UCSD-AML1 (cell line): ENCODE results near the gene SLC25A19.

ENCODE experiments used
- DNase-seq: peaks from one replicate; lab custom pipeline; 2025; ENCODE audit not compliant: unreplicated experiment; lab: John Stamatoyannopoulos, UW

Gene SLC25A19

DNA sequence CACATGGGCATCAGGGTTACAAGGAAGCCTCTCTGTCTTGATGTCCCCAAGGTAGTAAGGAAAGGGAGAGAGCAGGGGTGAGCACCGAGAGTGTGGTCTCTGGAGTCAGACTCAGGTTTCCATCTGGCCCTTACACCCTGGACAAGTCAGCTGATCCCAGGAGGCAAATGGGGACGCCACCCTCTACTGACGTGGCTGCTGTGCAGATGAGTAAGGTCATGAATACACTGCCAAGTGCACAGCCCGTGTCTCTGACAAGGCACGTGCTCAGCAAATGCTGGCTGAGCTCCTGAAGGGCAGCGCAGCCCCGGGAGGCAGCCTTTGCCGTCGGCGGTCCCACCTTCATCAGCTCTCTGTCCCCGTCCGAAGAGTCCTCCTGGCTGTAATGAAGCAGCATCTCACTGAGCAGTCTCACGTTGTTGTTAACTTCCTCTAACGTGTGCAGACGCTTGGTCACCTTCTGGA is 47.2 kb downstream of the SLC25A19 start:
- no peak for DNase-seq

DNA sequence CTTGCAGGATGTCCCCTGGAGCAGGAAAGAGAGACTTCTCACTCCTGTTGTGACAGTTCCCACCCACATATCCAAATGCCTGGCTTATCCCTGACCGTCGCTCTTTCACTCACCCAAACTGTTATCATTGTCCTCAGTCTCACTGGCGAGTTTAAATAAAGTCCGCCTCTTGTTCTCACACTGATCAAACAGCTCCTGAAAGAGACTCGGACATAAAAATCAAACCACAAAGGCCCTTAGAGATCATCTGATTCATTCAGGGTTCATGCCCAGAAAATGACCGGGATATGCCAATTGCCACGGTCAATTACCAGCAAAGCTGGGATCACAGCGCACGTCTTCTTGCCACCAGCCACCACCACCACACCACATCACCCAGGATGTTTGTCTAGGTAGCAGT is 47.7 kb downstream of the SLC25A19 start:
- no peak for DNase-seq

- no peak for DNase-seq
These were observed 48.1 kb downstream of the SLC25A19 start for GRCh38 chr17:75241143-75241430.

- peak; percentile 53 for DNase-seq
These were observed 48.7 kb downstream of the SLC25A19 start for GRCh38 chr17:75240394-75241142.

- no peak for DNase-seq
These were observed 49.3 kb downstream of the SLC25A19 start for GRCh38 chr17:75239778-75240393.

GRCh38 chr17:75239214-75239613 is 50.0 kb downstream of the SLC25A19 start:
- DNase-seq = no peak

GRCh38 chr17:75238684-75239191 is 50.5 kb downstream of the SLC25A19 start:
- peak; percentile 45 for DNase-seq

DNA sequence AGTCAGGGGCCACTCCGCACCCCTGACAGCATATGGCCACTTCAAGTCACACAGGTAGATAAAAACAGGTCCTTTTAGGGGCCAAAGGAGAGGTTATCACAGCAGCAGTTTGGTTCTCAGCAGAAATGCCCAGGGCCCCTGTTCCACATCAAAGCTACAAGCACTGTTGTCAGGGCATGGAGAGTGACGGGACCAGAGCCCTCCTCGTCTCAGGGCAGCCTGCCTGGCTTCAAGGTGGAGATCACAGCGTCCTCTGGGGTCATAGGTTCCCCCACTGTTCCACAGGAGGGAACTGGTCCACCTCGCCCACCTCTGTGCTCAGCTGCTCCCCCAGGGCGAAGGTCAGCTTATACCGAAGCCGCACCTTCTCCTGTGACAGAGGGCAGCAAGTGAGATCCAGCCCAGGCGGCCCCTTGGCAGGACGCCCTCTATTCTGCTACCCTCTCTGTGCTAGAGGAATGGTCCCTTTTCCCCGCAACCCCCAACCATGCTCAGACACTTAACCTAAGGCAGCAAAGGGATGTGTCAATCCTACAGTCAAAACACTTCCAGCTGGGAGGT is 51.1 kb downstream of the SLC25A19 start:
- DNase-seq = no peak

DNA sequence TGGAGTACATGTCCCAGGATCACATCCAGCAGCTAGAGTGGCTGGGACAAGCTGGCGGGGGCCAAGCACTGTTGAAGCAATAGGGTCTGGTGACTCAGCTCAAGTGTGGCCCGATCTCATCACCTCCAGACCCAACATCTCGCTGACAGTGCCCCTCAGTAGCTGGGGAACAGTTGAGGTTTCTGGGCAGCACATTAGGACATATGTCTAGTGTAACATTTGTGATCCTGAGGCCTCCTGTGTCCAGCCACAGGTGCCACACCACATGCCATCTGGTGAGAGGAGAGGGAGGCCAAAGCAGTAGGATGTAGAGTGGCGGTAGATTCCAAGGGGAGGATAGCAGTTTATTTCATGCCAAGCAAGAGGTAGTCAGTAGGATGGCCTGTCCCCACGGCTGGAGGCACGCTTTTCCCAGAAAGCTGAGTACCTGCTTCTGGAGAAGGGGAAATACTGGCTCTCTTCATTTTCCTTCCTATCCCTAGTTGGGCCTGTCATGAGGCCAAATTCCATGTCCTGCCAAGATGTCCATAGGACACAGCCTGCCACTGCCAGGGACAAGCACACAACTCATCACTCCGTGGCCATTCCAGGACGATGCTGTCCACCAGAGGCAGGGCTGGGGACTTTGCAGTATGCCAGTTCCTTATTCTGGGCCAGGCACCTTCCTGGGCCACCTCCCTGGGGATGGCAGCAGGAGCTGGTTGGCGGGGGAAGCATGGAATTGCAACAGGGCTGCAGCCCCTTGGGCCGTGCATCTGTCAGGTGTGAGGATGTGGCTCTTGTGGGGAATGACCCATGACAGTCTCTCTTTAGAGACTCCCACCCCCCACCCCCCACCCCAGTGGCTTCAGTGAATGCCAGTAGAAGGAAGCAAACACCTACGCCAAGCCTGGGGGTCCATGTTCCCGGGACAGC is 51.9 kb downstream of the SLC25A19 start:
- DNase-seq = no peak

- no peak for DNase-seq
These were observed 56.4 kb downstream of the SLC25A19 start for GRCh38 chr17:75232786-75233185.

- no peak for DNase-seq
These were observed 57.3 kb downstream of the SLC25A19 start for GRCh38 chr17:75231741-75232464.

- DNase-seq = no peak
These were observed 58.2 kb downstream of the SLC25A19 start for GRCh38 chr17:75231071-75231470.

- DNase-seq = peak; percentile 19
These were observed 60.4 kb downstream of the SLC25A19 start for GRCh38 chr17:75228847-75229246.

DNA sequence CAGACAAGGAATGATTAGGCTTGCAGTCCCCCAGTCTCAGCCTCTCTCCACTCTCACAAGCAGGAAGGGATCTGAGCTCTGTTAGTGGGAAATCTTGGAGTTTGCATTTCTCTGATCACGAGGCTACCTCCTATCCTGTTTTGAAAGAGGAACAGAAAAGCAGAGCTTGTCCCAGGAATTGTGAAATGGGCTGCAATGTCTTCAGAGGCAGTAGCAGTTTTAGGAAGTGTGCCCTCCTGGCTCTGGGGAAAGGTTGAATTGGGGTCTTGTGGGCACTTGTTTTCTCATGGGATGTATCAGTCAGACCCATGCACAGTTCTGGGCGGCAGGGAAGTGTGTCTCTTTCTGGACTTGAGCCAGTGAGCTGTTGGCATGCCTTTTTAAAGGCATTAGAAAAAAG is 60.9 kb downstream of the SLC25A19 start:
- no peak for DNase-seq

- DNase-seq = no peak
These were observed 61.5 kb downstream of the SLC25A19 start for GRCh38 chr17:75227729-75228128.

DNA sequence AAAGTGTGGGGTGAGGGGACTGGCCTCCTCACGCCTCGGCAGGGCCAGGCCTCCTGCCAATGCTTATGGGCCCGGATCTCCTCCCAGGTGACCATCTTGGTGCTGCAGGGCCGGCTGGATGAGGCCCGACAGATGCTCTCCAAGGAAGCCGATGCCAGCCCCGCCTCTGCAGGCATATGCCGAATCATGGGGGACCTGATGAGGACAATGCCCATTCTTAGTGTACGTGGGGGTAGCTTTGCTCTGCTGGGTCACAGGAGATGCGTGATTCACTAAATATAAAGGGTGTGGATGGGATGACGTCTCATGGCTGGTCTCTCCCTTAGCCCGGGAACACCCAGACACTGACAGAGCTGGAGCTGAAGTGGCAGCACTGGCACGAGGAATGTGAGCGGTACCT is 64.2 kb downstream of the SLC25A19 start:
- DNase-seq = no peak
